A673 (cell line): ENCODE measurements around the gene HNRNPUL1.

Experiments used
- EZH2 ChIP-seq: fragments of 200-600 bp; sonication (generic); IDR thresholded peaks from 2 replicates; pipeline ENCODE4 v1.6.1; 2017; ENCODE audit warnings: borderline replicate concordance, low read depth, mild to moderate bottlenecking, mixed read lengths, antibody characterized with exemption, low read length; ENCODE audit not compliant: poor library complexity, severe bottlenecking
- TF ChIP-seq, protein P1 (sequence below): fragments of 300-800, 200-600 bp; sonication (generic); conservative IDR thresholded peaks from 2 replicates; pipeline ENCODE4 v1.5.1; 2017; ENCODE audit warnings: low read depth, mild to moderate bottlenecking, antibody characterized with exemption, low read length, moderate library complexity, mixed read lengths

GRCh38 chr19:41351339-41352245, 87.4 kb downstream of the HNRNPUL1 start:
- TF ChIP-seq, protein P1, sequence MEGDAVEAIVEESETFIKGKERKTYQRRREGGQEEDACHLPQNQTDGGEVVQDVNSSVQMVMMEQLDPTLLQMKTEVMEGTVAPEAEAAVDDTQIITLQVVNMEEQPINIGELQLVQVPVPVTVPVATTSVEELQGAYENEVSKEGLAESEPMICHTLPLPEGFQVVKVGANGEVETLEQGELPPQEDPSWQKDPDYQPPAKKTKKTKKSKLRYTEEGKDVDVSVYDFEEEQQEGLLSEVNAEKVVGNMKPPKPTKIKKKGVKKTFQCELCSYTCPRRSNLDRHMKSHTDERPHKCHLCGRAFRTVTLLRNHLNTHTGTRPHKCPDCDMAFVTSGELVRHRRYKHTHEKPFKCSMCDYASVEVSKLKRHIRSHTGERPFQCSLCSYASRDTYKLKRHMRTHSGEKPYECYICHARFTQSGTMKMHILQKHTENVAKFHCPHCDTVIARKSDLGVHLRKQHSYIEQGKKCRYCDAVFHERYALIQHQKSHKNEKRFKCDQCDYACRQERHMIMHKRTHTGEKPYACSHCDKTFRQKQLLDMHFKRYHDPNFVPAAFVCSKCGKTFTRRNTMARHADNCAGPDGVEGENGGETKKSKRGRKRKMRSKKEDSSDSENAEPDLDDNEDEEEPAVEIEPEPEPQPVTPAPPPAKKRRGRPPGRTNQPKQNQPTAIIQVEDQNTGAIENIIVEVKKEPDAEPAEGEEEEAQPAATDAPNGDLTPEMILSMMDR: no peak
- no peak for TF ChIP-seq EZH2
